CD4-positive, alpha-beta T cell treated with Interleukin-6 at 100 ng/mL for 8 hours (primary cell): ENCODE data around the gene CNPY3.
"Not testable (repeated sequence)": the region's sequence is repeated elsewhere in the genome, so short reads cannot be mapped to it uniquely, and the experiment has no call there.

Source experiments
- DNase-seq: peaks from one replicate; pipeline ENCODE4 v3.0.0-alpha.2; 2020; ENCODE audit warnings: mixed read lengths, low spot score

CNPY3 gene

DNA sequence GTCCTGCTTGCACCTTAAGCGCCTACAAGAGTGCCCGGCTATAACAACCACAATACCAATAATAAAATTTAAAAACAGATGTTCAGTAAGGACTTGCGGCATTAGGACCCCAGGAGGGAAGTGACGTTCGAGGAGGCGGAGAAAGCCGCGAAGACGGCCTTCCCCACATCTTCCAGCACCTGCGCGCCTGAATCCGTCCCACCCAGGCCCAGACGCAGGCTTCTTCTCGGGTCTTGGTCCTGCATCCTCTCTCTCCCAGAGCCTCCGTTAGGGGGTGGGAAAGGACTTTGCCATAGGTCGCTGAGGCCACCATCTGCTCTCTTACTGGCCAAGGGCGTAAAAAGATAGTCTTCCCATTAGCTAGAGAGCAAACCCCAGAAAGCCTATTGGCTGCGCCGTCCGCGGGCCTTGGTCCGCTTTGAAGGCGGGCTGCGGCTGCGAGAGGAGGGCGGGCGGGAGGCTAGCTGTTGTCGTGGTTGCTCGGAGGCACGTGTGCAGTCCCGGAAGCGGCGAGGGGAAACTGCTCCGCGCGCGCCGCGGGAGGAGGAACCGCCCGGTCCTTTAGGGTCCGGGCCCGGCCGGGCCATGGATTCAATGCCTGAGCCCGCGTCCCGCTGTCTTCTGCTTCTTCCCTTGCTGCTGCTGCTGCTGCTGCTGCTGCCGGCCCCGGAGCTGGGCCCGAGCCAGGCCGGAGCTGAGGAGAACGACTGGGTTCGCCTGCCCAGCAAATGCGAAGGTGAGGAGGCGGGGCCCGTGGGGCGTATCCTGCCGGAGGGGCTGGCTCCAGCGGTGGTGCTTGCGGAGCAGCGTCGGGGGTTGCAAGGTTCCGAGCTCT lies at the start of gene CNPY3:
Gene CNPY3 (plus strand): TSS at position 495 of the 835 bp plus-strand sequence. CDS start 91 bp downstream, at position 586.
- DNase-seq: peak; percentile 95

DNA sequence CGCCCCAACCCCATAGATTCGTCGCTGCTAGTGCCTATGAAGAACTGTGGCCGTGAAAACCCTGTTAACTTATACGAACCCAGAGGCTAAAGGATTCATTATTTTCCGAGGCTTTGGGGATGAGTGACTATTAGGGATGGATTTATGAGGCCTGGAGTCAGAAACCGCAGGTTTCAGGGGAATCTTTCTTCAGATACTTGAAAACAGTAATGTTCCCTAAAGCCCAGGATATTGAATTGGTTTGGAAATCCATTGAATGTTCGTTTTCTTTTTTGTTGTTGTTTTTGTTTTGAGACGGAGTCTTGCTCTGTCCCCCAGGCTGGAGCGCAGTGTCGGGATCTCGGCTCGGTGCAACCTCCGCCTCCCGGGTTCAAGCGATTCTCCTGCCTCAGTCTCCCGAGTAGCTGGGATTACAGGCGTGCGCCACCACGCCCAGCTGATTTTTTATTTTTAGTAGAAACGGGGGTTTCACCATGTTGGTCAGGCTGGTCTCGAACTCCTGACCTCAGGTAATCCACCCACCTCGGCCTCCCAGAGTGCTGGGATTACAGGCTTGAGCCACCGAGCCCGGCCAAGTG lies 49.0 kb upstream of the CNPY3 start:
- not testable (repeated sequence) for DNase-seq

DNA sequence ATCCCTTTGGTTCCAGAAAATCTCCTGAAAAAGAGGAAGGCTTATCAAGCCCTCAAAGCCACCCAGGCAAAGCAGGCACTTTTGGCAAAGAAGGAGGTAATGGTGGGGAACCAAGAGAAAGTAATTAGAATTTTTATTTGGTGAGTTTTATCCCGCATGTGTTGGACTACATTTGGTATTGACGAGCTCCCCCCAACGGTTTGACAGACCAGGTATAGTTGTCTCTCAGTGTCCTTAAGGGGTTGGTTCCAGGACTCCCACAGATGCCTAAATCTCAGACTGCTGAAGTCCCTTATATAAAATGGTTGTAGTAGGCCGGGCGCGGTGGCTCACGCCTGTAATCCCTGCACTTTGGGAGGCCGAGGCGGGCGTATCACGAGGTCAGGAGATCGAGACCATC lies 48.4 kb upstream of the CNPY3 start:
- DNase-seq: not testable (repeated sequence)

DNA sequence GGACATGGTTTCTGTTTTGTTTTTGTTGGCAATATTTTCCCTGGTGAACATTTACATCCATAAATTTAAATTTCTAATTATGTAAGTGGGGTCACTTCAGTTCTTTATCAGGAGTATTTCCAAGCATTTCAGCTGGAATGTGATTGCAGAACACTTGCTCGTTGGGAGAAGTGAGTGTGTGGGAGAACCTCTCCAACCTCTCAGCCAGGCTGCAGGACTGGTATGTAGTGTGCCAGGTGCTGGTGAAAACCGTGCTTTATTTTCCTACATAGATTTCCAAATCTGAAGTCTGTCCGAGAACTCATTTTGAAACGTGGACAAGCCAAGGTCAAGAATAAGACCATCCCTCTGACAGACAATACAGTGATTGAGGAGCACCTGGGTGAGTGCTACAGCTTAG lies 43.6 kb upstream of the CNPY3 start:
- DNase-seq: no peak

DNA sequence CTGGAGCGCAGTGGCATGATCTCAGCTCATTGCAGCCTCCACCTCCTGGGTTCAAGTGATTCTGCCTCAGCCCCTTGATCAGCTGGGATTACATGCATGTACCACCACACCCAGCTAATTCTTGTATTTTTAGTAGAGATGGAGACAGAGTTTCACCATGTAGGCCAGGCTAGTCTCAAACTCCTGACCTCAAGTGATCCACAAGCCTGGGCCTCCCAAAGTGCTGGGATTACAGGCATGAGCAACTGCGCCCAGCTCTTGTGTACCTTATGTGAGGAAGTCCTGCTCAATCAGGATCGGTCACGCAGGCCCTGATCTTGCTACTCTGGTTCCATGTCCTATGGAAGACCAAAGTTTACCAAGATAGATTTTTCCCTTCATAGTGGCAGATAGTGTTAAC lies 41.1 kb upstream of the CNPY3 start:
- DNase-seq: not testable (repeated sequence)

DNA sequence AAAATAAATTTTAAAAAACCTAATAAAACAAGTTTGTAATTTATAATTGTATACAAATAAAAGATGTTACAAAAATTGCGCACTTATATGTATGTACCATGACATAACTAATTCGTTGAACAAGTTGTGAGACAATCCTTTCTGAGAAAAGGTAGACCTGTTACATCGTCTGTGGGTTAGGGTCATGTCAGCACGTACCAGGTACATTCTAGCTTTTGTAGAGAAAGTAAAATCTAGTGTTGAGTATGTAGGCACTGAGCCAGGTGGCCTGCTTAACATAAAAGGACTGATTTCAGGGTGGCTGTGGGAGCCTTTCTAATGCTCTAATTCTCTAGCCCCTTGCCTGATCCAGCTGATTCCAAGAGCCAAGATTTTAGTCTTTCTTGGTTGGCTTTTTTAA lies 39.5 kb upstream of the CNPY3 start:
- DNase-seq: no peak

DNA sequence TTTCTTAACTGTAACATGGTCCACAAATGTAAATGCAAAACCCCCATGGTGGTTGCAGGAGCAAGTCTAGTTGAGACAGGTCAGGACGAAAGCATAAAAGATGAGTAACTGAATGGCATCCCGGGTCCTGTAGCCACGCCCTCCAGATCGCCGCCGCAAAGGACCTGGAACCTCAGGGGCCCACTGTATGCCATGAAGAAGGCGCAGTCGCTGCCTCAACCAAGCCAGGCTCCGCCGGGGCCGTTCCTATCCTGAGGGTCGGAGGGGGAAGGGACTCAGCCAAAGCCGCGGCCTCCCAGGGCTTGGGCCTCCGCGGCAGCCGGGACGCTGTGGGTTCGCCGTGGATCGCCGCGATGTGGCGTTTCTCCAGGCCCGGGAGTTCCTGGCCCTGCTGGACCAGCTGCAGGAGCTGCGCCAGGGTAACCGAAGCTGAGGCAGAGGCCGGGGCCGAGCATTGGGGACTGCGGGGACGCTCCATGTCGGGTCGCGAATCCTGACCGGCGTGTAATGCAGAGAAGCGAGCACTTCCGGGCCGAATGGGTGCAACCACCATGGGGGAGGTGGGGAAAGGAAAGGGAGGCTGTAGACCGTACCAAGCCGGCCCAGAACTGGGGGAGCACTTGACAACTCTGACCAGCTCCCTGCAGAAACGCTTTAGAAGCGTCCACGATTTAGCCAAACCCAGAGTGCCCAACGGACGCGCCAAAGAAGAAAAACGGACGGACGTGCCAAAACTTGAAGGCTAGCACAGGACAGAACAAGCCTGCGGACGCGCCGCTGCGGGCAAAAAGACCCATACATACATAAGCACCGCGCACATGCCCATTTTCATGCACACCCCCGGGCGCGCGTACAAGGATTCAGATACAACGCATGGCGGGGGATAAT lies 38.7 kb upstream of the CNPY3 start:
- DNase-seq: peak; percentile 90

DNA sequence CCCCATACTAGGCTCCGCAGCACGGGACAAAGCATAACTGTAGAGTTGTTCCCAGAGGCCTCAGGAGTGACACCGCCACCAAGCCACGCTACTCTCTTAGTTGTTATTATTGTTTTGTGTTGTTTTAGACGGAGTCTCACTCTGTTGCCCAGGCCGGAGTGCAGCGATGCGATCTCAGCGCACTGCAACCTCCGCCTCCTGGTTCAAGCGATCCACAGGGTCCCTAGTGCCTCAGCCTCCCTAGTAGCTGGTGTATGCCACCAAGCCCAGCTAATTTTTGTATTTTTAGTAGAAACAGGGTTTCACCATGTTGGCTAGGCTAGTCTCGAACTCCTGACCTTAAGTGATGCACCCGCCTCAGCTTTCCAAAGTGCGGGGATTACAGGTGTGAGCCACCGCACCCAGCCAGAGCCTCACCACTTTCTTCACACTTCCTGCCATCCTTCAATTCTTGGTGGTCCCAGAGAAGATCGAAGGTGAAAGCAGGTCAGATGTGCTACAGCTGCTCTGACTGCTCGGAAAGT lies 38.0 kb upstream of the CNPY3 start:
- DNase-seq: no peak

DNA sequence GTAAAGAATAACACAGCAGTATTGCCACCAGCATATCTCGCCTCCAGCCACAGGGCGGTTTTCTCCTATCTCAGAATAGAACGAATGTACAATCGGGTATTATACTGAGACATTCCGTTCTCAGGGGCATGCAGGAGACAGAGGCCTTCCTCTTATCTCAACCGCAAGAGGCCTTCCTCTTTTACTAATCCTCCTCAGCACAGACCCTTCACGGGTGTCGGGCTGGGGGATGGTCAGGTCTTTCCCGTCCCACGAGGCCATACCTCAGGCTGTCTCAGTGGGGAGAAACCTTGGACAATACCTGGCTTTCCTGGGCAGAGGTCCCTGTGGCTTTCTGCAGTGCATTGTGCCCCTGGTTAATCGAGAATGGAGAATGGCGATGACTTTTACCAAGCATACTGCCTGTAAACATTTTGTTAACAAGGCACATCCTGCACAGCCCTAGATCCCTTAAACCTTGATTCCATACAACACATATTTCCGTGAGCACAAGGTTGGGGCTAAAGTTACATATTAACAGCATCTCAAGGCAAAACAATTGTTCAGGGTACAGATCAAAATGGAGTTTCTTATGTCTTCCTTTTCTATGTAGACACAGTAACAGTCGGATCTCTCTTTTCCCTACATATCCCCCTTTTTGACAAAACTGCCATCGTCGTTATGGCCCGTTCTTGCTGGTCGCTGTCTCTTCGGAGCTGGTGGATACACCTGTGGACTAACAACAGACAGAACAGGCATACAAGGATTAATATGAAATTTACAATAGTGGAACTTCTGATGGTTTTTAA lies 35.0 kb upstream of the CNPY3 start:
- DNase-seq: not testable (repeated sequence)

DNA sequence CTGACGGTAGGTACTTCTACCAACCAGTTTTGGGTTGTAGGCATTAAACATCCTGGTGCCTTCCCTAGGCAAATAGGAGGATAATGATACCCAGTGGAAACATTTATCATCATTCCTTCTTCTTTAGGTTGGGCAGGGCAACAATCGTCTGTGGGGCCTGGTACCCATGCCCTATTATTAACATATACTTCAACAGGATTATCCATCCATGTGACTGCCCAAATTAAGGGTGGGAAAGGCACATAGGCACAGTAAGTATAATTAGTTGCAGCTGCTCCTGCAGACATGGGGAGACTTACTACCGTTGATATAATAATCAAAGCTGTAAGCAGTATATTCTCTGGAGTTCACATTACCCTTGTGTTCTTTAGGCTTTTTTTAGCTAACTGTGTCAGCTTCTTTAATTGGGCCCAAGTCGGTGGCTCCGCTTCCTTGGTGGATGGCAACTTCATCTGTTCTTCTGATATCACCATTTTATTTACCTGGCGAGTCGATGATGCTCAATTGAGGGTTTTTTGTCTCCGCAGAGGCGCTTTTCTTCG lies 33.0 kb upstream of the CNPY3 start:
- DNase-seq: no peak

DNA sequence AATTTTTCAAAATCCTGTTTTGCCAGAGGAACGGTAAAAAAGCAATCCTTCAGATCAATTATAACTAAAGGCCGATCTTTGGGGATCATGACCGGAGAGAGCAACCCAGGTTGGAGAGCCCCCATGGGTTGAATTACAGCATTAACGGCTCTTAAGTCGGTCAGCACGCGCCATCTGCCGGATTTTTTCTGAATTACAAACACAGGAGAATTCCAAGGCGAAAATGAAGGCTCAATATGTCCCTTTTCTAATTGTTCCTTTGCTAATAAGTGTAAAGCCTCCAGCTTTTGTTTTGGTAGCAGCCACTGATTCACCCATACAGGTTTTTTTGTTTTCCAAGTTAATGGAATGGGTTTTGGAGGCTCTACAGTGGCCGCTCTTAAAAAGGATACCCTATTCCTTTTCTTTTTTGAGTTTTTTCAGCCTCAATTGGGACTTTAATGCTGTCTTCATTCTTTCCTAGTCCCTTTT lies 30.4 kb upstream of the CNPY3 start:
- peak; percentile 64 for DNase-seq

DNA sequence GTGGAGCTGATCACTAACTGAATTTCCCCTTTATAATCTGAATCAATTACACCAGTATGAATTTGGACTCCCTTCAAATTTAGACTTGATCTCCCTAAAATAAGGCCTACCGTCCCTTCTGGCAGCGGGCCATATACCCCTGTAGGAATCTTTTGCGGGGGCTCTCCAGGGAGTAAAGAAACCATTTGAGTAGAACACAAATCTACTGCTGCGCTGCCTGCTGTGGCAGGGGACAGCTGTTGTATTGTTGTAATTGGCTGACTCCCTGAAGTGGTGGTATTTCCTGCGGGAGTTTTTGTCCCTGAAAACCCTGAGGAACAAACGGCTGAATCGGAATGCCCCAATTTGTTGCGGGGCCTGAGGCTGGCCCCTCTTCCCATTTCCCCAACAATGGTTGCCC lies 29.4 kb upstream of the CNPY3 start:
- DNase-seq: no peak

DNA sequence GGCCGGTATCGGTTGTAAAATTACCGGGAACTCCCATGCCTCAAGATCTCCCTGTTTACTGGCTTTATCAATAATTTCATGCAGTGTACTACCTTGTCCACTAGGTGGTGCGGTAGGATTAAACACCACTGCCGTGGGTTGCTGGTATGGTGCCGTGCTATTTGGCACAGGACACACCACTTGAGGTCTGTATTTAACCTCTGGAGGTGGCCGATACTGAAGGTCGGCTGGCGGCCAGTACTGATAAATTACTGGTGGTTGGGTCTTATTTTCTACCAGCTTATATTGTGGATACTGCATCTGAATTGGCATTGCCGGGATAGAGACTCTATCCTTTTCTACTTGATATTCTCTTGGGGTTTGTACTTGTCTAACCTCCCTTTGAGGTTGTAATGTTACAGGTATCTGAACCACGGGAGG lies 27.7 kb upstream of the CNPY3 start:
- DNase-seq: peak; percentile 82

DNA sequence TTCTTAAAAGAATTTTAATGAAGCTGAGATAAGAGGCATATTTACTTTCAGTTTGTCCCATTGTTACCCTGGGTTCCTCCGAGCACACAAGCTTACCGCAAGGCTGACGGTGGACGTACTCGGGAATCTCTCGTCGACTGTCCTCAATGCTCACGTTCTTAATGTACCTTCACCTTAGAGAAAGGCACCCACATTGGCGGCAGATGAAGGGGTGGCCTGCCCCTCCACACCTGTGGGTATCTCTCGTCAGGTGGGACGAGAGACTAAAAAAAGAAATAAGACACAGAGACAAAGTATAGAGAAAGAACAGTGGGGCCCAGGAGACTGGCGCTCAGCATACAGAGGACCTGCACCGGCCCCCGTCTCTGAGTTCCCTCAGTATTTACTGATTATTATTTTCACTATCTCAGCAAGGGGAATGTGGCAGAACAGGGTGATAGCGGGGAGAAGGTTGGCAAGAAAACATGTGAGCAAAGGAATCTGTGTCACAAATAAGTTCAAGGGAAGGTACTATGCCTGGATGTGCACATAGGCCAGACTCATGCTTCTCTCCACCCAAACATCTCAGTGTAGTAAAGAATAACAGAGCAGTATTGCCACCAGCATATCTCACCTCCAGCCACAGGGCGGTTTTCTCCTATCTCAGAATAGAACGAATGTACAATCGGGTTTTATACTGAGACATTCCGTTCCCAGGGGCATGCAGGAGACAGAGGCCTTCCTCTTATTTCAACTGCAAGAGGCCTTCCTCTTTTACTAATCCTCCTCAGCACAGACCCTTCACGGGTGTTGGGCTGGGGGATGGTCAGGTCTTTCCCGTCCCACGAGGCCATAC lies 26.6 kb upstream of the CNPY3 start:
- not testable (repeated sequence) for DNase-seq

DNA sequence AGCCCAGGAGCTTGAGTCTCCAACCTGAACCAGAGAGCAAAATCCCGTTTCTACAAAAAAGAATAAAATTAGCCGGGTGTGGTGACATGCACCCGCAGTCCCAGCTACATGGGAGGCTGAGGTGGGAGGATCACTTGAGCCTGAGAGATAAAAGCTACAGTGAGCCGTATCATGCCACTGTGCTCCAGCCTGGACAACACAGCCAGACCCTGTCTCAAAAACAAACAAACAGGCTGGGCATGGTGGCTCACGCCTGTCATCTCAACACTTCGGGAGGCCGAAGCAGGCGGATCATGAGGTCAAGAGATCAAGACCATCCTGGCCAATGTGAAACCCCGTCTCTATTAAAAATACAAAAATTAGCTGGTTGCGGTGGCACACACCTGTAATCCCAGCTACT lies 24.8 kb upstream of the CNPY3 start:
- no peak for DNase-seq

DNA sequence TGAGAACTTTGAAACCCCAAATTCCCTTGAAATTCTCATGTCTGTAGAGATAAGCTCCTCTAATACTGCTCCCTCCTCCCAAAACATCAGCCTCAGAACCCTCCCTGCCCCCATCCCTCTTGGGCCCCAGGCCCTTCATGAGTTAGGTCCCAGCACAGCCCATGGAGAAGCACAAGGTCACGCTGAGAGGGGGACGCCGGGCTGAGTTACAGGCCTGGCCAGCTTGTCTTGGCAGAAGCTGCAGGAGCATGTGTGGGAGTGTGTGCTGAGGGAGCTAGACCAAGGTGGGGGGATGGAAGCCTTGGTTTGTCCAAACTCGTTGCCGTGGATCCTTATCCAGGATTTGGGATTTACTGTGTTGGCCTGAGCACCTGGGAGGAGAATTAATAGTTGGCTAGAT lies 21.9 kb upstream of the CNPY3 start:
- no peak for DNase-seq

DNA sequence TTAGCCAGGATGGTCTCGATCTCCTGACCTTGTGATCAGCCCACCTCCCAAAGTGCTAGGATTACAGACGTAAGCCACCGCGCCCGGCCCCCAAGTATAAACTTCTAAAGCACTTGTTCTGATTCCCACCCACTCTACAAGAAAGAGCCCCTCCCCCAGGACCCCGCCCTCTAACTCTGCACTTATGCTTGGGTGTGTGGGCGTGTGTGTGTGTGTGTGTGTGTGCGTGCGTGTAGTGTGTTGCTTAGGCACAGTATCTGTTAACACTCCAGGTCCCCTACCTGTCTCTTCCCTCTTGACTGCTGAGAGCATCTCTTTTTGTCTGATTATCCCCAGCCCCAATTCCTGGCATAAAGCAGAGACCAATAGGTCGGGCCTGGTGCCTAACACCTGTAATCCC lies 19.4 kb upstream of the CNPY3 start:
- DNase-seq: no peak

DNA sequence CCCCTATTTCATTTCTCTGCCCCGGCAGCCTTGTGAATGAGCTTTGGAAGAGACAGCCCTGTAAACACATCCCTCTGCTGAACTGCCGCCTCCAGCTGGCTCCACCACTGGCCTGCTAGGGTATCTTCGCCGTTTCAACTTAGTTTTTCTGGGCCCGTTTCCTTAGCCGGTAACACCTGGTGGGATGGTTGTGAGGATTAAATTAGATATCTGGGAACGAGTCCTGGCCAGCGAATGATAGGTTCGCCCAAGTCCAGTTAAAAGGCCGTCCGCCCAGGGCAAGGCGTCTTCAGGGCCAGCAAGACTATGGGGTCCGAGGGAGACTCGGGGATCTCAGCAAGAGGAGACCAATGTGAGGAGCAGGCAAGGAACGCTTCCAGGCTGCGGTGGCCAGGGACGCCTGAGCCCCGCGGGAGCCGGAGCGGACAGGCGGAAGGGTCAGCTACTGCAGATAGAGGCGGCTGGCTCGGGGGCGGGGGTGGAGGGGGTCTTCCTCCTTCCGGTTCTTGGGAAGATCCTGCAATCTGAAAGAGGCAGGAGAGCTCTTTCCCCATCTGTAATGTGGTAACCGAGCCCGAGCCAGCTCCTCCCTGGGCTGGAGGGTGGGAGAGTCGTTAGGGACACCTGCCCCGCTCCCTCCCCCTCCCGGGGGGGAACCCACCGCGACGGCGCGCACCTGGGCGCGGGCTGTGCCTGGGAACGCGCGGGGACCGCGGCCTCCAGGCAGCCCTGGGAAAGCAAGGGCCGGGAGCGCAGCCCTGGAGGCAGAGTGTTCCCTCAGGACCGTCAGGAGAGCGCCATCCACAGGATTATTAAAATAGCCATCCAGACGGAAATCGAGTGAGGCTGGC lies 17.9 kb upstream of the CNPY3 start:
- DNase-seq: no peak

DNA sequence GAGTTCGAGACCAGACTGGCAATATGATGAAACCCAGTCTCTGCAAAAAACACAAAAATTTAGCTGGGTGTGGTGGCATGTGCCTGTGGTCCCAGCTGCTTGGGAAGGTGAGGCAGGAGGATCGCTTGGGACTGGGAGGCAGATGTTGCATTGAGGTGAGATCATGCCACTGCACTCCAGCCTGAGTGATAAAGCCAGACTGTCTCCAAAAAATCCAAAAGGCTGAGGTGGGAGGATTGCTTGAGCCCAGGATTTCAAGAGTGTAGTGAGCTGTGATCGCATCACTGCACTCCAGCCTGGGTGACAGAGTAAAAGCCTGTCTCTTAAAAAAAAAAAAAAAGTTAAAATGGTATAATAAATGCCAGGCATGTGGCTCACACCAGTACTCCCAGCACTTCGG lies 14.7 kb upstream of the CNPY3 start:
- DNase-seq: no peak
